Measurements from ENCODE around the gene NMD3. TPM values are rescaled to one million over a fixed set of nuclear protein-coding genes. Genes with fewer than 3 reads are reported as not detected.

The NMD3 gene
- total RNA-seq, 1 donor, result 88.0 TPM

GRCh38 chr3:161247049-161247448, 25.9 kb downstream of the NMD3 start:
- DNase-seq (ENCODE audit: low read depth), result no peak
- no peak for TF ChIP-seq CTCF (IDR thresholded peaks at IDR 0.05; ENCODE audit: insufficient read depth, low read length)

GRCh38 chr3:161250116-161250515, 29.0 kb downstream of the NMD3 start:
- no peak overlapping the region for H3K4me3 ChIP-seq (ENCODE audit: low read depth, low read length)
- TF ChIP-seq CTCF (IDR thresholded peaks at IDR 0.05; ENCODE audit: insufficient read depth, low read length), result no peak
- DNase-seq (ENCODE audit: low read depth), result no peak

More at GRCh38 chr3:161247049-161247448, 25.9 kb downstream of the NMD3 start:
- no peak overlapping the region for H3K4me3 ChIP-seq (ENCODE audit: low read depth, low read length)

- TF ChIP-seq CTCF (IDR thresholded peaks at IDR 0.05; ENCODE audit: insufficient read depth, low read length), result no peak
- no peak overlapping the region for H3K4me3 ChIP-seq (ENCODE audit: low read depth, low read length)
- DNase-seq (ENCODE audit: low read depth), result no peak
Observed at GRCh38 chr3:161251716-161252115, 30.6 kb downstream of the NMD3 start.

- no peak for TF ChIP-seq CTCF (IDR thresholded peaks at IDR 0.05; ENCODE audit: insufficient read depth, low read length)
- H3K4me3 ChIP-seq (ENCODE audit: low read depth, low read length), result no peak overlapping the region
- DNase-seq (ENCODE audit: low read depth), result no peak
Observed at GRCh38 chr3:161252143-161252542, 31.0 kb downstream of the NMD3 start.

GRCh38 chr3:161253711-161254110, 32.6 kb downstream of the NMD3 start:
- DNase-seq (ENCODE audit: low read depth), result peak; percentile 62
- no peak for TF ChIP-seq CTCF (IDR thresholded peaks at IDR 0.05; ENCODE audit: insufficient read depth, low read length)
- H3K4me3 ChIP-seq (ENCODE audit: low read depth, low read length), result no peak overlapping the region

- TF ChIP-seq CTCF (IDR thresholded peaks at IDR 0.05; ENCODE audit: insufficient read depth, low read length), result no peak
- H3K4me3 ChIP-seq (ENCODE audit: low read depth, low read length), result no peak overlapping the region
- no peak for DNase-seq (ENCODE audit: low read depth)
Observed at GRCh38 chr3:161254861-161255260, 33.8 kb downstream of the NMD3 start.

- no peak overlapping the region for H3K4me3 ChIP-seq (ENCODE audit: low read depth, low read length)
- no peak for TF ChIP-seq CTCF (IDR thresholded peaks at IDR 0.05; ENCODE audit: insufficient read depth, low read length)
- DNase-seq (ENCODE audit: low read depth), result peak; percentile 45
Observed at GRCh38 chr3:161263057-161263456, 41.9 kb downstream of the NMD3 start.
